ENCODE data around the gene ADAM19. TPM values are rescaled to one million over a fixed set of nuclear protein-coding genes. Genes with fewer than 3 reads are reported as not detected.
A peak's percentile ranks its signal among the peaks of the same experiment; 100 is the strongest.

ADAM19 gene
- total RNA-seq, 4 donors from 2014 or later, result 4.0 to 28.1 (median 15.1) TPM

DNA sequence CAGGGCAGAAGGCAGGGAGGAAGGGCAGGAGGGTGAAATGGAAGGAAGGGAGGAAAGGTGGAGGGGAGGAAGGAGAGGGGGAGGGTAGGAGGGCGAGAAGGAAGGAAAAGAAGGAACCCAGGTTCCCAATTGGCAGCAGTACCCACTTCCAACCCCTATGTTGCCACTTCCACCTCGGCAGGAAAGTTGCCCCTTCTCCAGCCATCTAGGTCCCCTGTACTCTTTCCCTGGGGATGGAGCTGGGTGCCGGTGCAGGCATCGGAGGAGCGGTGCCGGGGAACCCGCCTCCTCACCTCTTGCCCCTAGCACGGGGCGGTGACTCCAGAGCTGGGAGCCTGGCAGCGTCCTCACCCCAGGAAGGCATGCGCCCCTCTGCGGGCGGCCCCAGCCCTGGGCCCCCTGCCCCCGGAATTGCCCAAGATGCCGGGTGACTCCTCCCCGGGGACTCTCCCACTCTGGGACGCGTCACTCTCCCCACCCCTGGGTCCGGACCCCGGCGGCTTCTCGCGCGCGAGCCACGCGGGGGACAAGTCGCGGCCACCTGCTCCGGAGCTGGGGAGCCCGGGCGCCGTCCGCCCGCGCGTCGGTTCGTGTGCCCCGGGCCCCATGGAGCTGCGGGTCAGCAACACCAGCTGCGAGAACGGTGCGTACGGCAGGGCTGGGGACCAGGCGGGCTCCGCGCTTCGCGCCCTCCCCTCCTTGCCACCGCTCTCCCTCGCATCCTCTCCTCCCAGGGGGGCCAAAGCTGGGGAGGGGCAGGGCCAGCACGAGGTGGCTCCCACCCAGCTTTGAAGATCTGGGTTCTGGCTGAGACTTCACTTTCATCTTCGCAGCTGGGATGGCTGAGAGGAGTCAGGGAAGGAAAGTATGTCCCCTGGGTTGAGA lies 115.6 kb downstream of the ADAM19 start, which contains the start of gene NIPAL4:
NIPAL4 (plus strand) TSS at position 499 of the 885 bp plus-strand sequence; CDS start at position 607, 108 bp downstream.
- Histone ChIP-seq H3K27ac (peak within 1 kb of the TSS; percentile 3 to 60 (median 43)), H3K36me3 (no peaks in the 10 kb centered on the region), H3K4me1 (peaks cover 6 to 18% (median 12%) of the 10 kb centered on the region in 4 donors), H3K4me3 (peak within 1 kb of the TSS; percentile 29 to 51 (median 36)), H3K9me3 (no peaks in the 10 kb centered on the region), H3K27me3 (peaks cover 26% of the 10 kb centered on the region)
- DNase-seq, result peak; percentile 24
- 2 to 40% methylated on average over 1 to 53 of the region's 54 CpGs for WGBS, 2 donors (ENCODE audit: low coverage in 1 of 2)
- intact Hi-C loops (cut with DNase I; ENCODE audit: low total_unique reads) (no loop called here), in situ Hi-C loops (cut with MboI; ENCODE audit: low pct_ligation_motif_present in 1 of 4, low pct_unique_long_range_greater_than_20kb in 1 of 4, low sequenced_read_pairs in 3 of 4) (no loop called here)
- TF ChIP-seq POLR2AphosphoS5 (IDR thresholded peaks at IDR 0.05), result no peak
- TF ChIP-seq, protein P1, sequence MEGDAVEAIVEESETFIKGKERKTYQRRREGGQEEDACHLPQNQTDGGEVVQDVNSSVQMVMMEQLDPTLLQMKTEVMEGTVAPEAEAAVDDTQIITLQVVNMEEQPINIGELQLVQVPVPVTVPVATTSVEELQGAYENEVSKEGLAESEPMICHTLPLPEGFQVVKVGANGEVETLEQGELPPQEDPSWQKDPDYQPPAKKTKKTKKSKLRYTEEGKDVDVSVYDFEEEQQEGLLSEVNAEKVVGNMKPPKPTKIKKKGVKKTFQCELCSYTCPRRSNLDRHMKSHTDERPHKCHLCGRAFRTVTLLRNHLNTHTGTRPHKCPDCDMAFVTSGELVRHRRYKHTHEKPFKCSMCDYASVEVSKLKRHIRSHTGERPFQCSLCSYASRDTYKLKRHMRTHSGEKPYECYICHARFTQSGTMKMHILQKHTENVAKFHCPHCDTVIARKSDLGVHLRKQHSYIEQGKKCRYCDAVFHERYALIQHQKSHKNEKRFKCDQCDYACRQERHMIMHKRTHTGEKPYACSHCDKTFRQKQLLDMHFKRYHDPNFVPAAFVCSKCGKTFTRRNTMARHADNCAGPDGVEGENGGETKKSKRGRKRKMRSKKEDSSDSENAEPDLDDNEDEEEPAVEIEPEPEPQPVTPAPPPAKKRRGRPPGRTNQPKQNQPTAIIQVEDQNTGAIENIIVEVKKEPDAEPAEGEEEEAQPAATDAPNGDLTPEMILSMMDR (IDR thresholded peaks at IDR 0.05), result no peak
- TF ChIP-seq EP300 (IDR thresholded peaks at IDR 0.05; ENCODE audit: low read depth), result no peak
- TF ChIP-seq POLR2A (IDR thresholded peaks at IDR 0.05), result no peak

DNA sequence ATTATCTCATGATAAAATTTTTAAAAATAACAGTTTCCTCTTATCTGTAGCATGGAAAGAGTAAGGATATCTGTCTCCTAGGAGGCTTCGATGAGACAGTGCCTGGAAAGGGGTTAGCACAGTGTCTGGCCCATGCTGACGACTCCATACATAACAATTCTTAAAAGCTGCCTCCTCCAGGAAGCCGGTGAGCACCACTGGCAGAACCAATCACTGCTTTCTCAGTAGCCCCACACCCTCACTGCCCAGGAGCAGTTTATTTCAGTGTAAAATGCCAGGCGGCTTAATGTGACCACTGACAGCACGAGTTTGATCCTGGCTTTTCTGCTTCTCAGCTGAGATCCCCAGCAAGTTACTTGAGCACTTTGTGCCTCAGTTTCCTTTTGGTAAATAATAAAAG lies 116.7 kb downstream of the ADAM19 start:
- Histone ChIP-seq H3K27me3 (peaks cover 26% of the 10 kb centered on the region), H3K4me3 (no peak overlapping the region), H3K4me1 (peaks cover 2 to 14% (median 9%) of the 10 kb centered on the region in 4 donors), H3K36me3 (no peaks in the 10 kb centered on the region), H3K27ac (no peak overlapping the region), H3K9me3 (no peaks in the 10 kb centered on the region)
- intact Hi-C loops (cut with DNase I; ENCODE audit: low total_unique reads) (no loop called here), in situ Hi-C loops (cut with MboI; ENCODE audit: low pct_ligation_motif_present in 1 of 4, low pct_unique_long_range_greater_than_20kb in 1 of 4, low sequenced_read_pairs in 3 of 4) (no loop called here)
- no peak for DNase-seq
- TF ChIP-seq POLR2AphosphoS5 (IDR thresholded peaks at IDR 0.05), result no peak
- TF ChIP-seq, protein P1 (IDR thresholded peaks at IDR 0.05), result no peak
- WGBS, 2 donors (ENCODE audit: low coverage in 1 of 2), result 90 to 96% methylated on average over 4 to 5 of the region's 5 CpGs

DNA sequence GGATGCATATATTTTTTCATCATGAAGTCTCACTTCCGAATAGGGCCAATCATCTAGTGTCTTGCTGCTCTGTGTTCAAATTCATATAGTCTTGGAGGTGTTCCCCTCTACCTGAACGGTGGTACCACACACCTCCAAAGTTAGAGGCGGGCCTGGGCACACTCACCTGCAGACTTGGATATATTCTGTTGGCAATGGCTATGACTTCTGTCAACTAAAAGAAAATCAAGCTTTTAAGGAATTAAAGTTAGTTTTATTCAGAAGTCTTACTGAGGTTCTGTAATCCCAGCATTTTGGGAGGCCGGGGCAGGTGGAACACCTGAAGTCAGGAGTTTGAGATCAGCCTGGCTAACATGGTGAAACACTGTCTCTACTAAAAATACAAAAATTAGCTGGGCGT lies 118.2 kb downstream of the ADAM19 start:
- WGBS, 2 donors (ENCODE audit: low coverage in 1 of 2), result 90 to 94% methylated on average over 4 to 5 of the region's 5 CpGs
- in situ Hi-C loops (cut with MboI; ENCODE audit: low pct_ligation_motif_present in 1 of 4, low pct_unique_long_range_greater_than_20kb in 1 of 4, low sequenced_read_pairs in 3 of 4) (no loop called here), intact Hi-C loops (cut with DNase I; ENCODE audit: low total_unique reads) (no loop called here)
- Histone ChIP-seq H3K27me3 (peaks cover 26% of the 10 kb centered on the region), H3K36me3 (no peaks in the 10 kb centered on the region), H3K27ac (no peak overlapping the region), H3K9me3 (no peaks in the 10 kb centered on the region), H3K4me1 (peaks cover 0 to 14% (median 9%) of the 10 kb centered on the region in 4 donors), H3K4me3 (no peak overlapping the region)
- no peak for DNase-seq
- TF ChIP-seq POLR2A (IDR thresholded peaks at IDR 0.05) (no peak), POLR2AphosphoS5 (IDR thresholded peaks at IDR 0.05) (no peak), EP300 (IDR thresholded peaks at IDR 0.05; ENCODE audit: low read depth) (no peak)
- TF ChIP-seq, protein P1 (IDR thresholded peaks at IDR 0.05), result no peak

DNA sequence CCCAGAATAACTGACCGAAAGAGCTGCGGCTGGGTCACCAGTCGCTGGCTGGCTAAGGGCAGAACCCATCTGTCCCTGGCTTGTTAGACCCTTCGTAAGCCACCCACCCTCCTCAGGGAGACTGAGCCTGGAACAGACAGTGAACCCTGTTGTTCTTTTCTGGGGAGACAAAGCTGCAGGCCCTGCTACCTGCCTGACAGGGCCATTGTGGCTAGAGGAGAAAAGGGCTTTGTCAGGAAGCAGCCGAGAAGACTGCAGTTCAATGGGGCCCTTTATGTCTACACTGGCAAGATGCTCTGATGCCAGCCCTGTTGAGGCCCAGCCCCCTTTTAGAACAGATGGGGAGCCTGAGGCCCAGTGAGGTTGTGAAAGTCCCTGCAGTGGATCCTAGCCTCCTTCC lies 119.3 kb downstream of the ADAM19 start:
- intact Hi-C loops (cut with DNase I; ENCODE audit: low total_unique reads), result no loop called here
- in situ Hi-C loops (cut with MboI; ENCODE audit: low pct_ligation_motif_present in 1 of 4, low pct_unique_long_range_greater_than_20kb in 1 of 4, low sequenced_read_pairs in 3 of 4), result no loop called here
- no peak overlapping the region for H3K27ac ChIP-seq
- no peak for DNase-seq
- no peak overlapping the region for H3K4me3 ChIP-seq
- TF ChIP-seq EP300 (IDR thresholded peaks at IDR 0.05; ENCODE audit: low read depth) (no peak), POLR2A (IDR thresholded peaks at IDR 0.05) (no peak), POLR2AphosphoS5 (IDR thresholded peaks at IDR 0.05) (no peak)
- TF ChIP-seq, protein P1 (IDR thresholded peaks at IDR 0.05), result no peak
- no peaks in the 10 kb centered on the region for H3K36me3 ChIP-seq
- H3K9me3 ChIP-seq, result no peaks in the 10 kb centered on the region
- H3K4me1 ChIP-seq, result peaks cover 0 to 14% (median 9%) of the 10 kb centered on the region in 4 donors
- H3K27me3 ChIP-seq, result peaks cover 20% of the 10 kb centered on the region
- WGBS, 2 donors (ENCODE audit: low coverage in 1 of 2), result 79% methylated on average over 5 of the region's 5 CpGs; no CpG with 5 or more reads in 1 of the 2 donors
